Immature natural killer cell (primary cell): ENCODE data around the gene UQCC5. TPM values are rescaled to one million over a fixed set of nuclear protein-coding genes. Genes with fewer than 3 reads are reported as not detected.

ENCODE experiments used
- DNase-seq, 3 donors: peaks; one replicate each; pipeline ENCODE4 v3.0.0; 2022; ENCODE audit warnings: mixed read lengths in 1 of 3
- H3K27ac Mint-ChIP-seq, 6 donors: one replicate each; pipeline ENCODE4 v1.8.0; 2020; ENCODE audit warnings: mixed read lengths in 6 of 6, mild to moderate bottlenecking in 5 of 6, inconsistent platforms in 4 of 6, moderate library complexity in 3 of 6
- H3K27me3 Mint-ChIP-seq, 3 donors: one replicate each; pipeline ENCODE4 v1.8.0; 2020 to 2021; ENCODE audit warnings: low read depth in 3 of 3, mild to moderate bottlenecking in 3 of 3, mixed read lengths in 3 of 3, moderate library complexity in 3 of 3, inconsistent platforms in 1 of 3
- H3K36me3 Mint-ChIP-seq, 3 donors: one replicate each; pipeline ENCODE4 v1.8.0; 2020; ENCODE audit warnings: mixed read lengths in 3 of 3, inconsistent platforms in 2 of 3, mild to moderate bottlenecking in 2 of 3
- H3K4me1 Mint-ChIP-seq, 2 donors: one replicate each; pipeline ENCODE4 v1.8.0; 2020; ENCODE audit warnings: inconsistent platforms in 2 of 2, mild to moderate bottlenecking in 2 of 2, mixed read lengths in 2 of 2, moderate library complexity in 1 of 2
- H3K4me3 Mint-ChIP-seq, 5 donors: one replicate each; pipeline ENCODE4 v1.8.0; 2020; ENCODE audit warnings: mild to moderate bottlenecking in 5 of 5, mixed read lengths in 5 of 5, inconsistent platforms in 3 of 5, moderate library complexity in 3 of 5
- H3K9me3 Mint-ChIP-seq, 6 donors: one replicate each; pipeline ENCODE4 v1.8.0; 2020; ENCODE audit warnings: mild to moderate bottlenecking in 6 of 6, mixed read lengths in 6 of 6, inconsistent platforms in 4 of 6, moderate library complexity in 3 of 6
- polyA plus RNA-seq, 3 donors: library from polyadenylated mRNA; unstranded; fragments of 300-500 nt; fragmentation: Illumina TruSeq; gene quantifications; one replicate each; pipeline ENCODE4 v1.2.3, GENCODE V29; 2021

UQCC5 gene
- polyA plus RNA-seq = 10 to 100 TPM; 11.7 to 27.2 (median 13.9) TPM

- Mint-ChIP-seq H3K27me3 (peaks cover 6 to 17% (median 12%) of the 10 kb centered on the region in 3 donors), H3K27ac (peak within 1 kb of the TSS; percentile 96 to 100 (median 99)), H3K4me3 (peak within 1 kb of the TSS; percentile 97 to 100 (median 100)), H3K36me3 (peaks cover 0 to 6% (median 0%) of the 10 kb centered on the region in 3 donors), H3K9me3 (no peaks in the 10 kb centered on the region), H3K4me1 (peaks cover 43 to 57% of the 10 kb centered on the region in 2 donors)
- peak; percentile 97 to 98 (median 97) for DNase-seq
Observed at GRCh38 chr3:52536369-52537164, at the start of gene UQCC5. TSS of gene UQCC5 (plus strand) at chr3:52536605. CDS start at chr3:52536756, 151 bp downstream.

- no peak for DNase-seq
- peaks cover 3 to 13% (median 4%) of the 10 kb centered on the region in 3 donors for H3K36me3 Mint-ChIP-seq
- H3K27ac Mint-ChIP-seq = no peak overlapping the region
- peaks cover 0 to 2% of the 10 kb centered on the region in 2 donors for H3K4me1 Mint-ChIP-seq
- H3K4me3 Mint-ChIP-seq = no peak overlapping the region
- peaks cover 0 to 5% (median 4%) of the 10 kb centered on the region in 3 donors for H3K27me3 Mint-ChIP-seq
- no peaks in the 10 kb centered on the region for H3K9me3 Mint-ChIP-seq
Observed at GRCh38 chr3:52487050-52487787, 49.2 kb upstream of the UQCC5 start.

- Mint-ChIP-seq H3K4me1 (no peaks in the 10 kb centered on the region), H3K36me3 (peaks cover 7 to 15% (median 9%) of the 10 kb centered on the region in 3 donors), H3K27ac (no peak overlapping the region), H3K4me3 (no peak overlapping the region), H3K9me3 (no peaks in the 10 kb centered on the region), H3K27me3 (peaks cover 0 to 5% (median 1%) of the 10 kb centered on the region in 3 donors)
- no peak for DNase-seq
Observed at GRCh38 chr3:52487788-52488691, 48.4 kb upstream of the UQCC5 start.

- H3K4me1 Mint-ChIP-seq = no peaks in the 10 kb centered on the region
- H3K27ac Mint-ChIP-seq = no peak overlapping the region
- peaks cover 7 to 15% (median 9%) of the 10 kb centered on the region in 3 donors for H3K36me3 Mint-ChIP-seq
- H3K9me3 Mint-ChIP-seq = no peaks in the 10 kb centered on the region
- H3K27me3 Mint-ChIP-seq = peaks cover 0 to 3% (median 1%) of the 10 kb centered on the region in 3 donors
- DNase-seq = no peak
- H3K4me3 Mint-ChIP-seq = no peak overlapping the region
Observed at GRCh38 chr3:52488746-52489145, 47.7 kb upstream of the UQCC5 start.

- Mint-ChIP-seq H3K36me3 (peaks cover 7 to 15% (median 9%) of the 10 kb centered on the region in 3 donors), H3K4me3 (no peak overlapping the region), H3K27ac (no peak overlapping the region), H3K4me1 (peaks cover 0 to 2% of the 10 kb centered on the region in 2 donors), H3K27me3 (peaks cover 0 to 3% (median 1%) of the 10 kb centered on the region in 3 donors), H3K9me3 (no peaks in the 10 kb centered on the region)
- DNase-seq = no peak
Observed at GRCh38 chr3:52489453-52489852, 47.0 kb upstream of the UQCC5 start.

GRCh38 chr3:52490035-52490938 is 46.1 kb upstream of the UQCC5 start:
- Mint-ChIP-seq H3K9me3 (no peaks in the 10 kb centered on the region), H3K27ac (peak overlapping the region in 1 of 6 donors; percentile 45), H3K27me3 (peaks cover 0 to 3% (median 1%) of the 10 kb centered on the region in 3 donors), H3K4me3 (no peak overlapping the region), H3K4me1 (peaks cover 0 to 4% of the 10 kb centered on the region in 2 donors), H3K36me3 (peaks cover 7 to 15% (median 9%) of the 10 kb centered on the region in 3 donors)
- DNase-seq = no peak

- Mint-ChIP-seq H3K27me3 (peaks cover 0 to 3% (median 1%) of the 10 kb centered on the region in 3 donors), H3K27ac (no peak overlapping the region), H3K4me3 (no peak overlapping the region), H3K4me1 (peaks cover 0 to 4% of the 10 kb centered on the region in 2 donors), H3K9me3 (no peaks in the 10 kb centered on the region), H3K36me3 (peaks cover 7 to 15% (median 9%) of the 10 kb centered on the region in 3 donors)
- no peak for DNase-seq
Observed at GRCh38 chr3:52490939-52491526, 45.4 kb upstream of the UQCC5 start.

- peaks cover 0 to 4% of the 10 kb centered on the region in 2 donors for H3K4me1 Mint-ChIP-seq
- H3K27ac Mint-ChIP-seq = no peak overlapping the region
- H3K9me3 Mint-ChIP-seq = no peaks in the 10 kb centered on the region
- peaks cover 0 to 3% (median 1%) of the 10 kb centered on the region in 3 donors for H3K27me3 Mint-ChIP-seq
- H3K36me3 Mint-ChIP-seq = peaks cover 7 to 15% (median 9%) of the 10 kb centered on the region in 3 donors
- no peak for DNase-seq
- no peak overlapping the region for H3K4me3 Mint-ChIP-seq
Observed at GRCh38 chr3:52492059-52492458, 44.3 kb upstream of the UQCC5 start.

GRCh38 chr3:52493232-52494017 is 43.0 kb upstream of the UQCC5 start:
- Mint-ChIP-seq H3K4me3 (no peak overlapping the region), H3K27me3 (peaks cover 0 to 3% (median 0%) of the 10 kb centered on the region in 3 donors), H3K4me1 (peaks cover 0 to 4% of the 10 kb centered on the region in 2 donors), H3K27ac (no peak overlapping the region), H3K36me3 (peaks cover 5 to 11% (median 7%) of the 10 kb centered on the region in 3 donors), H3K9me3 (no peaks in the 10 kb centered on the region)
- DNase-seq = no peak

GRCh38 chr3:52494445-52494844 is 42.0 kb upstream of the UQCC5 start:
- no peak for DNase-seq
- H3K27ac Mint-ChIP-seq = no peak overlapping the region
- no peaks in the 10 kb centered on the region for H3K9me3 Mint-ChIP-seq
- peak overlapping the region in 1 of 5 donors; percentile 46 for H3K4me3 Mint-ChIP-seq
- peaks cover 0 to 4% of the 10 kb centered on the region in 2 donors for H3K4me1 Mint-ChIP-seq
- H3K36me3 Mint-ChIP-seq = peaks cover 5 to 11% (median 7%) of the 10 kb centered on the region in 3 donors
- H3K27me3 Mint-ChIP-seq = peaks cover 0 to 3% (median 0%) of the 10 kb centered on the region in 3 donors

GRCh38 chr3:52494886-52495495 is 41.4 kb upstream of the UQCC5 start, which contains the start of gene STAB1:
TSS of gene STAB1 (plus strand) at chr3:52495338. CDS start at chr3:52495414, 76 bp downstream.
- Mint-ChIP-seq H3K4me1 (peaks cover 0 to 4% of the 10 kb centered on the region in 2 donors), H3K36me3 (peaks cover 5 to 11% (median 7%) of the 10 kb centered on the region in 3 donors), H3K27ac (no peak within 1 kb of the TSS), H3K27me3 (peaks cover 0 to 3% (median 0%) of the 10 kb centered on the region in 3 donors), H3K4me3 (peak within 1 kb of the TSS in 1 of 5 donors; percentile 46), H3K9me3 (no peaks in the 10 kb centered on the region)
- DNase-seq = no peak
